Stimulated activated CD8-positive, alpha-beta memory T cell treated with anti-CD3 and anti-CD28 coated beads, Interleukin-7, amount 100 ng/mL, for 24 hours (primary cell): ENCODE data around the gene MVP.

Experiments
- DNase-seq: peaks from one replicate; pipeline ENCODE4 v3.0.0-alpha.2; 2020; ENCODE audit warnings: low read depth

MVP gene

DNA sequence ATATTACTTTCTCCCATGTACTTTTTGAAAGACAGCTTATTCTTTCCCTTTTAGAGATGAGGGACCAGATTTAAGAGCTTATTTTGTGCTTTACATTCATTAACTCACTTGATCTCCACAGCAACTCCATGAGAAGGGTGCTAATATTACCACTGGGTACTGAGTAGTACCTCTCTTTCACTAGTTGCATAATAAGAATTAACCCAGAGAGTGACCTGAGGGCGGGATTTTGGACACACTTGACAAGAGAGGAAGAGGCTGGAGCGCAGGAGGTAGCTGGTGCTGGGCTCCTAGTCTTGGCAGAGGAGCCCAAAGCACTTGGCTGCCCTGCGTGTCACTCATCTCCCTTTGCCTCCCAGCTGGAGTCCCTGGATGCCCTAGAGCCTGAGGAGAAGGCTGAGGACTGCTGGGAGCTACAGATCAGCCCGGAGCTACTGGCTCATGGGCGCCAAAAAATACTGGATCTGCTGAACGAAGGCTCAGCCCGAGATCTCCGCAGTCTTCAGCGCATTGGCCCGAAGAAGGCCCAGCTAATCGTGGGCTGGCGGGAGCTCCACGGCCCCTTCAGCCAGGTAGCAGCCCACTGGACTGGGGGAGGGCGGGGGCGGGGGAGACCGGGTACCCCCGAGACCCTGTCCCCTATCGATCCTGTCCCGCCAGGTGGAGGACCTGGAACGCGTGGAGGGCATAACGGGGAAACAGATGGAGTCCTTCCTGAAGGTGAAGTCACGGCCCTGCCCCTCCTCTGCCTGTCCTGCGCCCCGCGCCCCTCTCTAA, 15.6 kb upstream of the MVP start:
- no peak for DNase-seq

DNA sequence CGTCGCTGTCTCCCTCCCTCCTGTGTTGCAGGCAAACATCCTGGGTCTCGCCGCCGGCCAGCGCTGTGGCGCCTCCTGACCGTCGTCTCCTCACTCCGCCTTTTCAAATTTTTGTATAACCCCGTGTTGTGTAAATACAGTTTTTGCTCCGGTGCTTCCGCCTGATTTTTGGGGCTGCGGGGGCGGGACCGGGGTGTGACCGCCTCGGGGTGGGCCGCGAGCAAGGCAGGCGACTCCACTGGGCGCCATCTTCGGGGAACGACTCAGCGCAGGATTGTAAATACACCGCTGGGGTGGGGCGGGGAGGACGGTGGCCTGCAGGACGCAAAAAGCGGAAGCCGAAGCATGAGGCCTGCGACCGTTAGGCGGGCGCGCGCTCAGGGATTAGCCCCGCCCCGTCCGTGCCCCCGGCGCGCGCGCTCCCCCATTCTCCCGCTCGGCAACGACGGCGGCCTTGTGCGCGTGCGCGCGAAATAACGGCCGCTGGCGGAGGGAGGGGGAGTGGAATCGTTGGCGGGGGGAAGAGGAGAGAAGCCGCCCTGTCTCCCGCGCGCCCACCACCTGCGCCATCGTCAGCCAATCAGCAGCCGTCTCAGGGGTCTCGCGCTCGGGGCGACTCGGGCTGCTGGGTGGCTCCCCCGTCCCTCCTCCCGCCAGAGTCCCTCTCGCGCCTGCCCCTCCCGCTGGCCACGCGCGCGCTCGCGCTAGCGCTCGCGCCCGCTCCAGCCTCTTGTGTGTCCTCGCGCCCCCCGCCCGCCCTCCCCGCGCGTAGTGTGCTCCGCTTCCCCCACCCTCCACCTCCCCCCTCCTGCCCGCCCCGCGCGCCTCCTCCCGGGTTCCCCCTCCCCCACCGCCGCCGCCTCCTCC, 14.8 kb upstream of the MVP start:
- peak; percentile 92 for DNase-seq

DNA sequence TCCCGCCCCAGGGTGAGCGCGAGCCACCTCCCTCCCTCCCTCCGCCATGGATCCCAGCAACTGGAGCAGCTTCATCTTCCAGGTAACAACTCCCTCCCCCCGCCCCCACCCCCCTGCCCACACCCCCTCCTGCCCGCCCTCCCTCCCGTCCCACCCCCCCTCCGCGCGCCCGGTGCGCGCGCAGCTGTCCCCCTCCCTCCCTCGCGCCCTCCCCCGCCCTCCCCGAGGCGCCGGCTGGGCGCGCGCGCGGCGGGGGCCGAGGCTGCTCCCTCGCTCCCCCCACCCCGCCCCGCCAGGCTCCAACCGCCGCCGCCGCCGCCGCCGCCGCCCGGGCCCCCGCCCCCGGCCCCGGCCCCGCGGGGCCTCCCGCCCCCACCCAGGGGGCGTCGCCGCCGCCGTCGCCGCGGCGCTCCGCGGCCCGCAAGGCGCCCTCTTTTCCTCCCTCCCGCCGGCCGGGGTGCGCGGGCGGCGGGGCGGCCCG, 14.1 kb upstream of the MVP start, which contains the start of gene MAZ:
Gene MAZ (plus strand): TSS at position 431 of the 481 bp plus-strand sequence. CDS start 173 bp downstream, outside the sequence.
- no peak for DNase-seq

DNA sequence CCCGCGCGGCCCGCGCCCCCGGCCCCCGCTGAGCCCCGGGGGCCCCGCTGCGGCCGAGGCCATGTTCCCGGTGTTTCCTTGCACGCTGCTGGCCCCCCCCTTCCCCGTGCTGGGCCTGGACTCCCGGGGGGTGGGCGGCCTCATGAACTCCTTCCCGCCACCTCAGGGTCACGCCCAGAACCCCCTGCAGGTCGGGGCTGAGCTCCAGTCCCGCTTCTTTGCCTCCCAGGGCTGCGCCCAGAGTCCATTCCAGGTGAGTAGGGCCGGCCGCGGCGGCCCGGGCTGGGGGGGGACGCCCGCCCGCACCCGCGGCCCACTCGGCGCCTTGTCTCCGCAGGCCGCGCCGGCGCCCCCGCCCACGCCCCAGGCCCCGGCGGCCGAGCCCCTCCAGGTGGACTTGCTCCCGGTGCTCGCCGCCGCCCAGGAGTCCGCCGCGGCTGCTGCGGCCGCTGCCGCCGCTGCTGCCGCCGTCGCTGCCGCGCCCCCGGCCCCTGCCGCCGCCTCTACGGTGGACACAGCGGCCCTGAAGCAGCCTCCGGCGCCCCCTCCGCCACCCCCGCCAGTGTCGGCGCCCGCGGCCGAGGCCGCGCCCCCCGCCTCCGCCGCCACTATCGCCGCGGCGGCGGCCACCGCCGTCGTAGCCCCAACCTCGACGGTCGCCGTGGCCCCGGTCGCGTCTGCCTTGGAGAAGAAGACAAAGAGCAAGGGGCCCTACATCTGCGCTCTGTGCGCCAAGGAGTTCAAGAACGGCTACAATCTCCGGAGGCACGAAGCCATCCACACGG, 13.4 kb upstream of the MVP start:
- DNase-seq = no peak

GRCh38 chr16:29807426-29808218, 12.6 kb upstream of the MVP start:
- DNase-seq = peak; percentile 65

GRCh38 chr16:29808219-29808900, 11.9 kb upstream of the MVP start:
- no peak for DNase-seq

- no peak for DNase-seq
These were observed 11.1 kb upstream of the MVP start for GRCh38 chr16:29809031-29809747.

DNA sequence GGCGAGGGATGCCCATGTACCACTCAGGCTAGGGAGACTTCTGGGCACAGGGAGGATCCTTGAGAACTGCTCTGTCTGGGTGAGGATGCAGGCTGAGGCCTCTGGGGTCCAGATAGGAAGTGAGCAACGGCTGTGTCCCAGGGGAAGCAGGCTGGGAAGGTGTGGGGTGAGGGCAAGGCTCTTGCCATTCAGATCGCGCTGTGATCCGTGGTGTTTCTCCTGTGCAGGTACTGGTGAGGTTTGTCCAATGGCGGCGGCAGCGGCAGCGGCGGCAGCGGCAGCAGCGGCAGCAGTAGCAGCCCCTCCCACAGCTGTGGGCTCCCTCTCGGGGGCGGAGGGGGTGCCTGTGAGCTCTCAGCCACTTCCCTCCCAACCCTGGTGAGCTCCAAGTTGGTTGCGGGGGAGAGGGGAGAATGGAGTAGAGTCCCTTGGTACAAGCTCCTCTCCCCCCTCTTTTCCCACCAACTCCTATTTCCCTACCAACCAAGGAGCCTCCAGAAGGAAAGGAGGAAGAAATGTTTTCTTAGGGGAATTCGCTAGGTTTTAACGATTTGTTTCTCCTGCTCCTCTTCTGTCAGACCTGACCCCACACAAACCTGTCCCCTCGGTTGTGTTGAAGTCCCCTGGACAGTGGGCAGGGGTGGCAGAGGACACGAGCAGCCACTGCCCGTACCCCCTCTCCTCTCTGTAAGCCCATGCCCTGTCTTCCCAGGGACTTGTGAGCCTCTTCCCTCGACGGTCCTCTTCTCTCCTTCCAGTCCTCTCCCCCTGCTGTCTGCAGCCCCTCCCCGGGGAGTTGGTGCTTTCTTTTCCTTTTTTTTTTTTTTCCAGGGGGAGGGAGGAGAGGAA, 10.2 kb upstream of the MVP start:
- DNase-seq = no peak

DNA sequence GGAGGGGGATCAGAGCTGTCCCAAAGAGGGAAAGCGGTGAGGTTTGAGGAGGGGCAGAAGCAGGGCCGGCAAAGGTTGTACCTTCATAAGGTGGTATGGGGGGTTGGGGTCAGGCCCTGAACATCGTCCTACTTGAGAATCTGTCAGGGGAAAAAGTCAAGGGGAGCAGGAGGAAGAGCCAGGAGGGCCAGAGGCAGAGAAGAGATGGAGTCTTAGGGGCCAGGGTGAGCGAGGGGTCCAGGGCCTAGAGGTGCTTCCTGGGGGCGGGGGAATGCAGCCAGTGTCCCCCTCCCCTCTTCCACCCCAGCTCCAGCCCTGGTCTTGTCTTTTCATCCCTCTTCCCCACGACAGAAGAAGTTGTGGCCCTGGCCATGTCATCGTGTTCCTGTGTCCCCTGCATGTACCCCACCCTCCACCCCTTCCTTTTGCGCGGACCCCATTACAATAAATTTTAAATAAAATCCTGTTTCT, 9.5 kb upstream of the MVP start:
- DNase-seq = no peak

GRCh38 chr16:29811170-29811895, 8.9 kb upstream of the MVP start:
- DNase-seq = no peak

GRCh38 chr16:29811896-29812665, 8.2 kb upstream of the MVP start, which contains the start of gene PRRT2:
PRRT2 (plus strand) TSS chr16:29812193; CDS start chr16:29813055, 862 bp downstream.
- no peak for DNase-seq

GRCh38 chr16:29812754-29813643, 7.3 kb upstream of the MVP start:
- DNase-seq = no peak

DNA sequence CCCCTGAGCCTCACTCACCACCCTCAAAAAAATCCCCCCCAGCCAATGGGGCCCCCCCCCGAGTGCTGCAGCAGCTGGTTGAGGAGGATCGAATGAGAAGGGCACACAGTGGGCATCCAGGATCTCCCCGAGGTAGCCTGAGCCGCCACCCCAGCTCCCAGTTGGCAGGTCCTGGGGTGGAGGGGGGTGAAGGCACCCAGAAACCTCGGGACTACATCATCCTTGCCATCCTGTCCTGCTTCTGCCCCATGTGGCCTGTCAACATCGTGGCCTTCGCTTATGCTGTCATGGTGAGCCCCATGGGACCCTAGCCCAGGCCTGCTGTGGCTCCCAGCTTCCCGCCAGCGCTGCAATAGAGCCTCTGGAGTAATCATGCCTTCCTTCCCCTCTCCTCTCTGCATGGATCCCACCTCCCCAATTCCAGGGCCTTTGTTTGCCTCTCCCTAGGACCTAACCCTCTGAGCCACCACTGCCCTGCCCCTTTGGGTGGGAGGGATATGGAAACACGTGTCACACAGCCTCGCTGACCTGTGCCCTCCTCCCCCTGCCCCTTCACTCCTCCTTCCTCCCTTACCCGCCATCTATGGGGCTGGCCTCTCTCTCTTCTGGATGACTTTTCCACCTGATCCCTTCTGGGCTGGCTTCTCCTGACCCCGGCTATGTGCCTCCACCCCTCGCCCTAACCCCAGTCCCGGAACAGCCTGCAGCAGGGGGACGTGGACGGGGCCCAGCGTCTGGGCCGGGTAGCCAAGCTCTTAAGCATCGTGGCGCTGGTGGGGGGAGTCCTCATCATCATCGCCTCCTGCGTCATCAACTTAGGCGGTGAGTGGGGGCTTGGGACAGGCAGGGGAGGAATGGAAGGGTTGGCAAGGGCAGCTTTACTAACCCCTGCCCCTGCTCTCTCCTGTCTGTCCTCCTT, 6.4 kb upstream of the MVP start:
- no peak for DNase-seq

DNA sequence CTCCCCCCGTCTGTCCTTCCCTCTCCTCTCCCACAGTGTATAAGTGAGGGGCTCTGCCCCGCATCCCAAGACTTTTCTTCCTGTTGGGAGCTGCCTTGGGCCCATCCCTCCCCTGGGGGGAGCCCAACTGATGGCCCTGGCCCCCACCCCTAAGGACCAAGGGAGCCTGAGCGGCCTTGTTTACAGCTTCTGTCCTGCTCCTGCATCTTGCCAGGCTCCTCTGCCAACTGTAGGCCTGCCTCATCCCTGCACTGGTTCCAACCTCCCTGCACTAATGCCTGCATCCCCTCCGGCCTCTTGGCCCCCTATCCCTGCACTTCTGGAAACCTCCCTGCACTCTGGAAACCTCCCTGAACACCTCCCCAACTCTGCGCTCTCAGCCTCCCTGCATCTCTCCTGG, 5.7 kb upstream of the MVP start:
- DNase-seq = no peak

- DNase-seq = no peak
These were observed 5.1 kb upstream of the MVP start for GRCh38 chr16:29815032-29815721.
